Loucy (cell line): ENCODE results near the gene FIGNL2.

Experiments
- EZH2phosphoT487 ChIP-seq: fragments of 200-600 bp; IDR thresholded peaks from 2 replicates; pipeline ENCODE4 v1.6.1; 2018; ENCODE audit warnings: antibody characterized with exemption, mild to moderate bottlenecking, moderate library complexity, borderline replicate concordance
- TF ChIP-seq, protein P1 (sequence below): fragments of 200-600 bp; sonication (generic); conservative IDR thresholded peaks from 2 replicates; pipeline ENCODE4 v1.5.1; 2014; ENCODE audit warnings: mild to moderate bottlenecking, antibody characterized with exemption, low read length

DNA sequence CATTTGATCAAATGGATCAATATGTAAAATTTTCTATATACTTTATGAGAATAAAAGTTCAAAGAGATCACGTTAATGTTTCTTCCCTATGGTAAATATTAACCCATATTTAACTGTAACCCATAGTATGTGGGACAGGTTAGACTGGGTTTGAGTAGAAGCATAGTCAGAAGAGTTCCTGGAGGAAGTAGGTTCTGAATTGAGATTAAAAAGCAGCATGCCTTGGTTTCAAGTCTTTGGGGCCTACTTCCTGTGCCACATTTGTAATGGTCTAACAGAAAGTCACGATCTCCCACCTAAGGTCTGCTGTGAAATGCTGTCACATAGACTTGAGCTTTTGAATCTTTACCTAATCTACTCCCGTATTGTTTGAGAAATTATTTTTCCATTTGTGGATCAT lies 63.8 kb downstream of the FIGNL2 start:
- TF ChIP-seq, protein P1, sequence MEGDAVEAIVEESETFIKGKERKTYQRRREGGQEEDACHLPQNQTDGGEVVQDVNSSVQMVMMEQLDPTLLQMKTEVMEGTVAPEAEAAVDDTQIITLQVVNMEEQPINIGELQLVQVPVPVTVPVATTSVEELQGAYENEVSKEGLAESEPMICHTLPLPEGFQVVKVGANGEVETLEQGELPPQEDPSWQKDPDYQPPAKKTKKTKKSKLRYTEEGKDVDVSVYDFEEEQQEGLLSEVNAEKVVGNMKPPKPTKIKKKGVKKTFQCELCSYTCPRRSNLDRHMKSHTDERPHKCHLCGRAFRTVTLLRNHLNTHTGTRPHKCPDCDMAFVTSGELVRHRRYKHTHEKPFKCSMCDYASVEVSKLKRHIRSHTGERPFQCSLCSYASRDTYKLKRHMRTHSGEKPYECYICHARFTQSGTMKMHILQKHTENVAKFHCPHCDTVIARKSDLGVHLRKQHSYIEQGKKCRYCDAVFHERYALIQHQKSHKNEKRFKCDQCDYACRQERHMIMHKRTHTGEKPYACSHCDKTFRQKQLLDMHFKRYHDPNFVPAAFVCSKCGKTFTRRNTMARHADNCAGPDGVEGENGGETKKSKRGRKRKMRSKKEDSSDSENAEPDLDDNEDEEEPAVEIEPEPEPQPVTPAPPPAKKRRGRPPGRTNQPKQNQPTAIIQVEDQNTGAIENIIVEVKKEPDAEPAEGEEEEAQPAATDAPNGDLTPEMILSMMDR: no peak
- no peak for TF ChIP-seq EZH2phosphoT487
